GM18505 (cell line): Measurements from ENCODE around the gene MIDN.

Experiments used
- ATAC-seq: cut with Tn5 transposase; IDR thresholded peaks from one replicate; pipeline ENCODE4 v1.9.1; 2021; ENCODE audit not compliant: unreplicated experiment
- POLR2A ChIP-seq: IDR thresholded peaks from 4 replicates; pipeline ENCODE4 v1.6.1; 2011; ENCODE audit warnings: borderline replicate concordance; ENCODE audit not compliant: insufficient read depth, insufficient read length; ENCODE audit errors: extremely low read depth

The MIDN gene

GRCh38 chr19:1250437-1251260, 2.3 kb downstream of the MIDN start:
- no peak for ATAC-seq
- TF ChIP-seq POLR2A = no peak

GRCh38 chr19:1251330-1252220, 3.2 kb downstream of the MIDN start:
- no peak for ATAC-seq
- no peak for TF ChIP-seq POLR2A

- no peak for TF ChIP-seq POLR2A
- no peak for ATAC-seq
Observed at GRCh38 chr19:1252221-1252820, 3.9 kb downstream of the MIDN start.

DNA sequence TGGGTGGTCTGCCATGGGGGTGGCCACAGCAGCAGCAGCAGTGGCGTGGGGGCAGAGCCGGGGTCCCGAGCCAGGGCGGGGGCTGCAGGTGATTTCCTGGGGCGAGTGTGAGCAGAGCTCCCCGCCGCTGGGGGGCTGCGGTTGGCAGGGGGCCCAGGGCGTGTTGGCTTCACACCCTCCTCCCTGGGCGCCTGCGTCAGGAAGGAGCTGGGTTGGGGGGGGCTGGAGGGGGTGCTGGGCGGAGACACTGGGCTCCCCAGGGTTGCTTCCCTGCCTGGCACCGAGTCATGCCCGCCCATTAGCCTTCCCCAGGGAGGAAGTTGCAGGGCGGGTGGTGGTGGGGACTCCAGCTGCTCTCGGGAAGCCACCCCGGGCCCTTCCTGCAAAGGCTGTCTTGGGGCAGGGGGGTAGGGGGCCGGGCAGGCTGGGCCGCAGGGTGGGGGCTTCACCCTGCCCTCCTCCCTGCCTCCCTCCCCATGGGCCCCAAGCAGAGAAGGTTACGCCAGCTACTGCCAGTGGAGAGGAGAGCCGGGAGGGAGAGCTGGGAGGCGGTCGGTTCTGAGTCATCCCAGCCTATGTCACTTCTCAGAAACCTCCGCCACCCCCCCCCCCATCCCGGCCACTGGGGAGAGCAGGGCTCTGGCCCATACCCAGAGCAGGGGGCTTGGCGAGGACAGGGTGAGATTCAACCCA, 4.6 kb downstream of the MIDN start:
- no peak for TF ChIP-seq POLR2A
- ATAC-seq = no peak

- no peak for TF ChIP-seq POLR2A
- ATAC-seq = no peak
Observed at GRCh38 chr19:1253514-1254080, 5.2 kb downstream of the MIDN start.

GRCh38 chr19:1254081-1254527, 5.7 kb downstream of the MIDN start:
- no peak for ATAC-seq
- TF ChIP-seq POLR2A = no peak

DNA sequence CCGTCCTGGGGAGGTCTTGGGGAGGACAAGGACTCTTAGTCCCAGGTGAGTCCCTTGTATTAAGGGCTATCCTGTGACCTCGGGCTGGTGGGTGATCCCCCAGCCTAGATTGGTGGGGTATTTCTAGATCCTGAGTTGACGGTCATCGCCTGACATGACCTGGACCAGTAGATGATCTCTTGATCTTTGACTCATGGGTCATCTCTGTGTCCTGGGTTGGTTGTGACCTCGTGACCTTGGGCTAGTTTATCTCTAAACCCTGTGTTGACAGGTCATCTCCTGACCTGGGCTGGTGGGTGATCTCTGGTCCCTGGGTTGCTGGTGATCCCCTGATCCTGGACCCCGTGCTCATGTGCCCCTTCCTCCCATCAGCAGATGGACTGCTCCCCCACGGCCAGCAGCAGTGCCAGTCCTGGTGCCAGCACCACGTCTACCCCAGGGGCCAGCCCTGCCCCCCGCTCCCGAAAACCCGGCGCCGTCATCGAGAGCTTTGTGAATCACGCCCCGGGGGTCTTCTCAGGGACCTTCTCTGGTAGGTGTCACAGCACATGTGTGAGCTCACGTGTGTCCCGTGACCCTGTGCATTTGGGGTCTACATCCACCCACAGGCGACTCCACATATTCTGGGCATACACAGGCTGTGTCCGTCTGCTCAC, 6.3 kb downstream of the MIDN start:
- no peak for TF ChIP-seq POLR2A
- no peak for ATAC-seq

- no peak for ATAC-seq
- TF ChIP-seq POLR2A = peak; percentile 23
Observed at GRCh38 chr19:1255186-1256161, 7.1 kb downstream of the MIDN start.

- ATAC-seq = no peak
- TF ChIP-seq POLR2A = no peak
Observed at GRCh38 chr19:1256646-1257474, 8.5 kb downstream of the MIDN start.

DNA sequence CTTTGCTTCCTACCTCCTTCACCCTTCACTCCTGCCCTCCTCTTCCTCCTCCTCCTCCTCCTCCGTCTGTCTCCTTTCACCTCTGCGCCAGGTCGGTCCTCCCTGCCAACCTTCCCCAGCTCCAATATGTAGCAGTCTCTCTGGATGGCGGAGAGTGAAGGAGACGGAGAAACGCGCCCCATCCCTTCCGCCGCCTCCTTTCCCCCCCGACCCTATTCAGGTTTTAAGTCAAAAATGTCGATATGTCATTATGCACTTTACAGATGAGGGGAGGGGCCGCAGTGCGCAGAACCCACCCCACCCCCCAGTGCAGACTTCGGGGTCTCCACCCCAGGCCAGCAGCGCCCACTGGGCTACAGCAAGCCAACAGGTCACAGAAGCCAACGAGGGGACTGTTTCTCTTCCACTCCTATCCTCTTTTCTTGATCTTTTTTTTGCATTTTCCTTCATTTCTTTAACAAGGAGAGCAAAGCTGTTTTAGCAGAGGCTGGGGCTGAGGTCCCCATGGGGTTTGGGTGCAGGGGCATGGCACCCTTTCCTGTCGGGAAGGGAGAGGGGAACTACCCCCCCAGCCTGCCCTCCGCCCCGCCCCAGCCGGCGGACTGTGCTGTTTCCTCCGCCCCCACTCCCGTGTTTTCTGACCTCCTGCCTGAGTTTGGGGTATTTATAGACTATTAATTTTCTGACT, 9.2 kb downstream of the MIDN start:
- no peak for TF ChIP-seq POLR2A
- ATAC-seq = no peak
